C4-2B (cell line): ENCODE measurements around the gene KITLG.
A peak's percentile ranks its signal among the peaks of the same experiment; 100 is the strongest.

Experiments
- H3K27ac ChIP-seq: fragments of 450-650 bp; 2 replicates; pipeline ENCODE4 v1.5.1; 2017
- CTCF ChIP-seq: fragments of 450-650 bp; conservative IDR thresholded peaks from 2 replicates; pipeline ENCODE4 v1.5.1; 2017; ENCODE audit warnings: mild to moderate bottlenecking
- ZFX ChIP-seq: fragments of 450-650 bp; IDR thresholded peaks from 2 replicates; pipeline ENCODE4 v1.6.1; 2017

The KITLG gene

GRCh38 chr12:88590851-88591250, 10.6 kb upstream of the KITLG start:
- TF ChIP-seq ZFX (no peak), CTCF (no peak)
- no peak overlapping the region for H3K27ac ChIP-seq

GRCh38 chr12:88585077-88585476, 4.8 kb upstream of the KITLG start:
- H3K27ac ChIP-seq, result no peak overlapping the region
- TF ChIP-seq ZFX (no peak), CTCF (no peak)

GRCh38 chr12:88579601-88580050, 645 bp downstream of the KITLG start:
- H3K27ac ChIP-seq, result peak overlapping the region; percentile 62
- TF ChIP-seq CTCF (no peak), ZFX (no peak)

- TF ChIP-seq CTCF (peak; percentile 57), ZFX (no peak)
- H3K27ac ChIP-seq, result peak overlapping the region; percentile 62; the same call in 1 of the 2 replicates
Measured at GRCh38 chr12:88579161-88579517, 1.1 kb downstream of the KITLG start.

GRCh38 chr12:88578276-88579160, 1.8 kb downstream of the KITLG start:
- no peak overlapping the region; the same call in 1 of the 2 replicates for H3K27ac ChIP-seq
- no peak for TF ChIP-seq ZFX
- no peak for TF ChIP-seq CTCF

- TF ChIP-seq CTCF (no peak), ZFX (no peak)
- H3K27ac ChIP-seq, result no peak overlapping the region
Measured at GRCh38 chr12:88577537-88577936, 2.7 kb downstream of the KITLG start.

GRCh38 chr12:88576866-88577265, 3.4 kb downstream of the KITLG start:
- TF ChIP-seq ZFX (no peak), CTCF (no peak)
- H3K27ac ChIP-seq, result no peak overlapping the region
